ENCODE results near the gene KLHL22. TPM values are rescaled to one million over a fixed set of nuclear protein-coding genes. Genes with fewer than 3 reads are reported as not detected.

KLHL22 gene
- total RNA-seq, 1 experiment from 2014 or later, result 14.5 TPM

DNA sequence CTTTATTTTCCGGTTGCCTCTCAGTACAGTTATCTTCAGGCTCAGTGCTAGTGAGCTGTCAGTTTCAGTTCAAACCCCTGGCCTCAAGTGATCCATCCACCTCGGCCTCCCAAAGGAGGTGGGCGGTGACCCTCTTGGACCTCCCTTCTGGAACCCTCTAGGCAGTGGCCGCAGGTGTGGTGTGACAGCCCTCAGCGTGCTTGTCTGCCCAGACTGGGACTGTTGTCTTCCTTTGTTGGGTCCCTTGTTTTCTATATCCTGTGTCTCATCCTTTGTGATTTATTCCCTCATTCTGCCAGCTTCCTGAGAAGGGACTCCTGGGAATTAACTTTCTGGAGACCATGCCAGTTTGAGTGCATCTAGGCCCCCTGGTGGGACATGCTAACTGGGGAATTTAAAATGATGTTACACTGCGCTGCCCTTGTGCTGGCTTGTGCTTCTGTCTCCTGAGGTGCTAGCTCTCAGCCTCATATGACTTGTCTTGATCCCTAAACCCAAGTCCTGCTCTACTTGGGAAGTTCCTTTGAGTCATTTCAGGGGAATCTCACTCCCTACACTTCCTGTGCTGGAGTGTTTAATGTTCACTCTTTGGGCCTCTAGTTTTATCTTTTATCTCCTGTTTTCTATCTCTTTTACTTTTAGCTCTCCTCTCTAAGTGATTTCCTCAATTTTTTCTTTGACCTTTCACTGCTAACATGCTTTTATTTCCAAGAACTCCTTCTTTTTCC lies 31.2 kb upstream of the KLHL22 start:
- ATAC-seq, result no peak
- peaks cover 32% of the 10 kb centered on the region for H3K4me1 ChIP-seq (ENCODE audit: control insufficient read depth, insufficient read depth, low read length)
- no peaks in the 10 kb centered on the region for H3K27me3 ChIP-seq (ENCODE audit: control insufficient read depth, insufficient read depth, low read length)
- no peak for DNase-seq (ENCODE audit: low read depth, low spot score)
- in situ Hi-C loops (cut with HindIII; ENCODE audit: low pct_unique_long_range_greater_than_20kb, low sequenced_read_pairs), result no loop called here
- no peak overlapping the region for H3K4me3 ChIP-seq (ENCODE audit: low read depth in 2 of 2, low read length in 2 of 2)
- POLR2A ChIA-PET, result interaction anchor here (0.6 kb wide), 1 partner anchor 27 kb away, joined by 5 read pairs; no protein-coding TSS in a partner anchor
- no peak overlapping the region for H3K27ac ChIP-seq (ENCODE audit: low read length)
- CTCF ChIA-PET, result interaction anchor here (0.5 kb wide), 1 partner anchor 108 kb away, joined by 11 read pairs; no protein-coding TSS in a partner anchor
- TF ChIP-seq SIN3A (IDR thresholded peaks at IDR 0.05; ENCODE audit: borderline replicate concordance, insufficient read depth, low read depth, low read length) (no peak), REST (IDR thresholded peaks at IDR 0.05; ENCODE audit: insufficient read depth in 1 of 2, low read depth in 2 of 2, low read length in 1 of 2) (no peak), POLR2AphosphoS5 (IDR thresholded peaks at IDR 0.05; ENCODE audit: low read depth, low read length) (no peak), TCF7L2 (IDR thresholded peaks at IDR 0.05; ENCODE audit: low read depth, low read length) (no peak)
- TF ChIP-seq, protein P1, sequence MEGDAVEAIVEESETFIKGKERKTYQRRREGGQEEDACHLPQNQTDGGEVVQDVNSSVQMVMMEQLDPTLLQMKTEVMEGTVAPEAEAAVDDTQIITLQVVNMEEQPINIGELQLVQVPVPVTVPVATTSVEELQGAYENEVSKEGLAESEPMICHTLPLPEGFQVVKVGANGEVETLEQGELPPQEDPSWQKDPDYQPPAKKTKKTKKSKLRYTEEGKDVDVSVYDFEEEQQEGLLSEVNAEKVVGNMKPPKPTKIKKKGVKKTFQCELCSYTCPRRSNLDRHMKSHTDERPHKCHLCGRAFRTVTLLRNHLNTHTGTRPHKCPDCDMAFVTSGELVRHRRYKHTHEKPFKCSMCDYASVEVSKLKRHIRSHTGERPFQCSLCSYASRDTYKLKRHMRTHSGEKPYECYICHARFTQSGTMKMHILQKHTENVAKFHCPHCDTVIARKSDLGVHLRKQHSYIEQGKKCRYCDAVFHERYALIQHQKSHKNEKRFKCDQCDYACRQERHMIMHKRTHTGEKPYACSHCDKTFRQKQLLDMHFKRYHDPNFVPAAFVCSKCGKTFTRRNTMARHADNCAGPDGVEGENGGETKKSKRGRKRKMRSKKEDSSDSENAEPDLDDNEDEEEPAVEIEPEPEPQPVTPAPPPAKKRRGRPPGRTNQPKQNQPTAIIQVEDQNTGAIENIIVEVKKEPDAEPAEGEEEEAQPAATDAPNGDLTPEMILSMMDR (IDR thresholded peaks at IDR 0.05), result no peak
- no peaks in the 10 kb centered on the region for H3K36me3 ChIP-seq (ENCODE audit: control insufficient read depth, insufficient read depth, low read length)
- BruUV-seq (replicated peaks), result no TSS peak
- intact Hi-C loops (cut with micrococcal nuclease; ENCODE audit: unreplicated experiment), result no loop called here
- no peaks in the 10 kb centered on the region for H3K9me3 ChIP-seq (ENCODE audit: control insufficient read depth, insufficient read depth, low read depth, low read length)

DNA sequence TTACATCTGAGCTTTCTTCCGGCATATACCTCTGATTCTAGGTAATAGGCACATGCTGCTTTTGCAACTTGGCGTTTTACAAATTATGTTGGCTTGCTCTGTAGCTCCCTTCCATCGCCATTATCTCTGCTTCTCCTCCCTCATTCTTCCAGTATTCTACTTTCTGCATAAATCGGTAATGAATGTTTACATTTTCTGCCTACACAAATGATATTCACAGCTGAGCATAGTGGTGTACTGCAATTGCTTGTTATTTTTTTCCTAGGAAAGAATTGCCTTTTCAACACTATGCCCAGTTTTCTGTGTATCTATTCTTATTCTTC lies 30.7 kb upstream of the KLHL22 start:
- no peaks in the 10 kb centered on the region for H3K36me3 ChIP-seq (ENCODE audit: control insufficient read depth, insufficient read depth, low read length)
- CTCF ChIA-PET, result no interaction called here
- ATAC-seq (no peak), DNase-seq (ENCODE audit: low read depth, low spot score) (no peak)
- no peak overlapping the region for H3K4me3 ChIP-seq (ENCODE audit: low read depth in 2 of 2, low read length in 2 of 2)
- TF ChIP-seq TCF7L2 (IDR thresholded peaks at IDR 0.05; ENCODE audit: low read depth, low read length), result no peak
- TF ChIP-seq SIN3A (IDR thresholded peaks at IDR 0.05; ENCODE audit: borderline replicate concordance, insufficient read depth, low read depth, low read length), result no peak
- no peak for TF ChIP-seq POLR2AphosphoS5 (IDR thresholded peaks at IDR 0.05; ENCODE audit: low read depth, low read length)
- no peak for TF ChIP-seq REST (IDR thresholded peaks at IDR 0.05; ENCODE audit: insufficient read depth in 1 of 2, low read depth in 2 of 2, low read length in 1 of 2)
- TF ChIP-seq, protein P1 (IDR thresholded peaks at IDR 0.05), result no peak
- intact Hi-C loops (cut with micrococcal nuclease; ENCODE audit: unreplicated experiment) (no loop called here), in situ Hi-C loops (cut with HindIII; ENCODE audit: low pct_unique_long_range_greater_than_20kb, low sequenced_read_pairs) (no loop called here)
- peaks cover 26% of the 10 kb centered on the region for H3K4me1 ChIP-seq (ENCODE audit: control insufficient read depth, insufficient read depth, low read length)
- BruUV-seq (replicated peaks), result no TSS peak
- no peaks in the 10 kb centered on the region for H3K9me3 ChIP-seq (ENCODE audit: control insufficient read depth, insufficient read depth, low read depth, low read length)
- no peak overlapping the region for H3K27ac ChIP-seq (ENCODE audit: low read length)
- POLR2A ChIA-PET, result no interaction called here
- no peaks in the 10 kb centered on the region for H3K27me3 ChIP-seq (ENCODE audit: control insufficient read depth, insufficient read depth, low read length)

Data from Panc1 (cell line).